ENCODE data around the gene FAM163B.

Gene FAM163B

DNA sequence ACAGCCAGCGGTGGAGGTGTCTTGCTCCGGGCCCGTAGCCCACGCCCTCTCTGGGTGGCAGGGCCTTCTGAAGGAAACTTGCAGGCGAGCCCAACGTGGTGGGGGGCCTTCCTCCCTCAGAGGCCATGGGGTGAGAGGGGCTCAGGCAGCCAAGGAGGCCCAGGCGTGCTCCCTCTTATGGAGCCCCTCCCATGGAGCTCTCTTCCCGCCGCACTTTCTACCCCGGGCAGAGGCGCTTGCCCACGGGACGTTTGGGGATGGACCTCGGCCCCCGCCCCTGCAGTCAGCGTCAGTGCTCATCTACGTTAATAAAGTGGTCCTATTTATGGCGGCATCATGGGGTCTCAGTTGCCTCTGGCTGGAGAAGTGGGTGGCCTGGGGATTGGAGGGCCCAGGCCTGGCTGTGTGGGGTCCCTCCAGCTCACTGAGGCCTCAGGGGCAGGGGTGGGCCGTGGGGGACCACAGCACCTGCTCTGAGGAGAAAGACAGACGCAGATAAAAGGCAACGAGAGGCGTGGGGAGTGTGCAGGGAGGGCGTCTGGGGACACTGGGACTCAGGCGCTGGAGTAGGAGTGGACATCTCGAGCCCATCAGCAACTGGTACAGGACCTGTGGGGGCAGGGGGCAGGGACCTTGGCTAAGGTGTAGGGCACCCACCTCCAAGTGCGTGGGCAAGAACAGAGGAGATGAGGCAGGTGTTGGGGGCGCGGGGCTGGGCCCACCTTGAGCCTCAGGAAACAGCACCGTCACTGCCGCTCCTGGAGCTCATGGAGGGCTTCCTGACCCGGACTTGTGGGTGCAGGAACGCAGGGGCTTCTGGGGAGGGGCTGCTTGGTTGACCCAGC is 33.8 kb downstream of the FAM163B start:
- DNase-seq (ENCODE audit: low read depth), result no peak
- TF ChIP-seq, protein P1, sequence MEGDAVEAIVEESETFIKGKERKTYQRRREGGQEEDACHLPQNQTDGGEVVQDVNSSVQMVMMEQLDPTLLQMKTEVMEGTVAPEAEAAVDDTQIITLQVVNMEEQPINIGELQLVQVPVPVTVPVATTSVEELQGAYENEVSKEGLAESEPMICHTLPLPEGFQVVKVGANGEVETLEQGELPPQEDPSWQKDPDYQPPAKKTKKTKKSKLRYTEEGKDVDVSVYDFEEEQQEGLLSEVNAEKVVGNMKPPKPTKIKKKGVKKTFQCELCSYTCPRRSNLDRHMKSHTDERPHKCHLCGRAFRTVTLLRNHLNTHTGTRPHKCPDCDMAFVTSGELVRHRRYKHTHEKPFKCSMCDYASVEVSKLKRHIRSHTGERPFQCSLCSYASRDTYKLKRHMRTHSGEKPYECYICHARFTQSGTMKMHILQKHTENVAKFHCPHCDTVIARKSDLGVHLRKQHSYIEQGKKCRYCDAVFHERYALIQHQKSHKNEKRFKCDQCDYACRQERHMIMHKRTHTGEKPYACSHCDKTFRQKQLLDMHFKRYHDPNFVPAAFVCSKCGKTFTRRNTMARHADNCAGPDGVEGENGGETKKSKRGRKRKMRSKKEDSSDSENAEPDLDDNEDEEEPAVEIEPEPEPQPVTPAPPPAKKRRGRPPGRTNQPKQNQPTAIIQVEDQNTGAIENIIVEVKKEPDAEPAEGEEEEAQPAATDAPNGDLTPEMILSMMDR (IDR thresholded peaks at IDR 0.05; ENCODE audit: control insufficient read depth, extremely low read depth, insufficient read depth), result no peak
- H3K4me3 ChIP-seq (ENCODE audit: low read depth, low read length), result no peak overlapping the region

DNA sequence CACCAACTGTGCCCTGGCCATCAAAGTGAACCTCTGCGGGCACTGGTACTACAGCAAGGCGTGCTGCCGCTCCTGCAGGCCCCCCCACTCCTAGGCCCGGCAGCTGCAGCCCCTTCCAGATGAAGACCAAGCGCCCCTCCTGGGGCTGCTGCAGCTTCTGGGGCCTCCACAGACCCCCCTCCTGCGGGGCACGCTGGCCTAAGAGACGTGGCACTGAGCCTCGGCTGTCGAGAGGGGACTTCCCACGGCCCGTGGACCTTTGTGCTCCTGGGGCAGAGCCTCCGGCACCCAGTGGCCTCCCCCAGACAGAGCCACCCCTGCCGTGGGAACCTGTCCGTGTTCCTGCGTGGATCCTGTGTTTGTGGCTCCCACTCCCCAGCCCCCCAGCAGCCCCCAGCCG is 34.4 kb downstream of the FAM163B start:
- H3K4me3 ChIP-seq (ENCODE audit: low read depth, low read length), result no peak overlapping the region
- no peak for DNase-seq (ENCODE audit: low read depth)
- TF ChIP-seq, protein P1 (IDR thresholded peaks at IDR 0.05; ENCODE audit: control insufficient read depth, extremely low read depth, insufficient read depth), result no peak

DNA sequence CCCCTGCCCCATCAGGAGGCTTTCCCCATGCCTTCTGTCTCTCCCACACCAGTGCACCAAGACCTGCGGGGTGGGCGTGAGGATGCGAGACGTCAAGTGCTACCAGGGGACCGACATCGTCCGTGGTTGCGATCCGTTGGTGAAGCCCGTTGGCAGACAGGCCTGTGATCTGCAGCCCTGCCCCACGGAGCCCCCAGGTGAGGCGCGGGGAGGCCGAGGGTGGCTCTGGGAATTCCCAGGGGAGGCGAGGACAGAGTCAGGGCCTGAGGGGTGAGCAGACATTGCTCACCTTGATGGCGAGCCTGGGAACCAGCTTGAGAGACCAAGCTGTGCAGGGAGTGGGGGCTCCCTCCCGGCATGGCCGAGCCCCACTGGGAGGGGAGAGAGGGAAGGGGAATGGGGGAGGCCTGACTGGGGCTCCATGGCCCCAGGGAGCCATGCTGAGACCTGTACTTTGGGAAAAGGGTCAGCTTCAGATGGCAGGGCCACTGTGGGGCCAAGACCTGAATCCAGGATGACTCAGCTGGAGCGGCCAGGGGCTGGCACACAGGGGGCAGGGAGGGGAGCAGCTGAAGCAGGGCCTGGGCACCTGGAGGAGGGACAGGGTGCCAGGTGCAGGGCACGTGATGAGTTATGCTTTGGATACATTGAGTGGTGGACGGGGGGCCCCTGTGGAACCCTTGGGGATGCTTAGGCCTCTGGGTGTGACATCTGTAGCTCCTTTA is 35.2 kb downstream of the FAM163B start:
- TF ChIP-seq, protein P1 (IDR thresholded peaks at IDR 0.05; ENCODE audit: control insufficient read depth, extremely low read depth, insufficient read depth), result no peak
- H3K4me3 ChIP-seq (ENCODE audit: low read depth, low read length), result no peak overlapping the region

DNA sequence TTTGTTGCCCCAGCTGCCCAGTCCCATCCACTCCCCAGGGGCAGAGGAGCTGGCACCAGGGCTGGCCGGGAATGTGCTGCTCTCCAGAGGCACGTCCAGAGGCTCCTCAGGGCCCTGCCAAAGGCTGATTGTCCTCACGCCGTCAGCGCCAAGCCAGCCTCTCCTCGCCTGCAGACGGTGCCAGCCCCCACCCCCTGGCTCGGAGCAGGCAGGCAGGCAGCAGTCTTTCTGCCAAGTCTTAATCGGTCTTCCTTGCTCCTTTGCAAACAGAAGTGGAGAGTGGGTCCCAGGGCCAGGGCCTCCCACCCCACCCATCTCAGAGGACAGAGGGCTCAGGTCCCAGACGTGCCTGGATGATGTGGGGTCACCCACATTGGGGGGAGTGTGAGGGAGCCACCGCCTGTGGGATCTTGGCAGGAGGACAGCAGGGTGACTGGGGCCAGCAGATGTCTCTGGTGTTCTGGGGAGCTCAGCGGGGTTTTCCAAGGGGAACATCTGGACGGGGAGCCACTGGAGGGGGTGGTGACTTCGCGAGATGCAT is 36.3 kb downstream of the FAM163B start:
- DNase-seq (ENCODE audit: low read depth), result peak; percentile 76
- TF ChIP-seq, protein P1 (IDR thresholded peaks at IDR 0.05; ENCODE audit: control insufficient read depth, extremely low read depth, insufficient read depth), result no peak
- no peak overlapping the region for H3K4me3 ChIP-seq (ENCODE audit: low read depth, low read length)

More for the DNA sequence above, 35.2 kb downstream of the FAM163B start:
- no peak for DNase-seq (ENCODE audit: low read depth)

DNA sequence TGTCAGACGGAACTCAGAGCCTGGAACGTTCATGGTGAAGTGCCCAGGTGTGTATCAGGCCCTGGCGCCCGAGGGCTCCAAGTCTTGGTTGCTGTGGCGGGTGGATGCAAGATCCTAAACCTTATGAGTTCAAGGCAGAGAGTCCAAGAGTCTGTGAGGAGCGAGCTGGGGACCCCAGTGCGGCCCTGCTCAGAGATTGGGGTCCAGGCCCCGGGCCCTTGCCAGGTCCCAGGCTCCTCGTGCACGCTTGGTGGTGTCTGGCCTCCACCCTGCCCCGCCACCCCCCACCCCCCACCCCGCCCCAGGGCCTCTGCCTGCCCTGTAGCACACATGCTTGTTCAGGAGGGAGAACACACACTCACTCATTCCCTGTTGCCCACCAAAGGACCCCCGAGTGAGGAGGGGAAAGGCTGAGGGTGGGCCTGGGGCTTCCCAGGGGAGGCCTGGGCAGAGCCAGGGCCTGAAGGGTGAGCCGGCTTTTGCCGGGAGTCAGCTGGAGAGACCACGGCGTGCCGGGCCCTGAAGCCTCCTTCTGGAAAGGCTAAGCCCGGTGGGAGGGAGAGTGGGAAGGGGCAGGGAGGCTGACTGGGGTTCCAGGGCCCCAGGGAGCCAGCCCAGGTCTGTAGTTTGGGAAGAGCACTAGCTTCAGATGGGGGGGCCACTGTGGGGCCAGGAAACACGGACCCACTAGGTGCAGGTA is 37.1 kb downstream of the FAM163B start:
- TF ChIP-seq, protein P1 (IDR thresholded peaks at IDR 0.05; ENCODE audit: control insufficient read depth, extremely low read depth, insufficient read depth), result no peak

DNA sequence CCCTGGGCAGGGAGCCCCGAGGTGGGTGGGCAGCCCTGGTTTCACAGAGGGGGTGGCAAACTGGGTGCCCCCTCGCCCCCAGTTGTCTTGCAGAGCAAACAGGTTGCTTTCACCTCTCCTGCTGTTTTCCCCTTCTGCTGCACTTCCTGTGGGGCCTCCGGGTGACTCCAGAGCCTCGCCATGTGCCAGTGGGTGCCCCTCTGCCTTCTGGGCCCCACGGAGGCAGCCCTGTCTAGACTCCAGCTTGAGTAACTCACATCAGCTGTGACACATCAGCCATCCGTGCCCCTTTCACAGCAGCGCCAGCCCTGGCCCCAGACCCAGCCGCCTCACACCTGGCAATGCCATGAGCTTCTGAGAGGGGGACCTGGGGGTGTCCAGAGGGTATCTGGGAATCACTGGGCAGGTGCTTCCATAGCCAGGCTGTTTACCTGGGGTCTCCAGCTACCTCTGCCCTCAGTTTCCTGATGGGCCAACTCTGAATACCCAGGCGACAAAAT is 37.7 kb downstream of the FAM163B start:
- TF ChIP-seq, protein P1 (IDR thresholded peaks at IDR 0.05; ENCODE audit: control insufficient read depth, extremely low read depth, insufficient read depth), result no peak

More for the DNA sequence above, 37.1 kb downstream of the FAM163B start:
- H3K4me3 ChIP-seq (ENCODE audit: low read depth, low read length), result no peak overlapping the region
- no peak for DNase-seq (ENCODE audit: low read depth)

More for the DNA sequence above, 37.7 kb downstream of the FAM163B start:
- no peak for DNase-seq (ENCODE audit: low read depth)
- no peak overlapping the region for H3K4me3 ChIP-seq (ENCODE audit: low read depth, low read length)

Measured in LNCaP clone FGC (cell line).